ENCODE results near the gene DGKG. TPM values are rescaled to one million over a fixed set of nuclear protein-coding genes. Genes with fewer than 3 reads are reported as not detected.

DGKG gene
- total and polyA plus RNA-seq, 2 of the 8 experiments (the other 6 are each of a cell fraction or from before 2014, with no cell fraction given), result 0.30 to 0.48 TPM

DNA sequence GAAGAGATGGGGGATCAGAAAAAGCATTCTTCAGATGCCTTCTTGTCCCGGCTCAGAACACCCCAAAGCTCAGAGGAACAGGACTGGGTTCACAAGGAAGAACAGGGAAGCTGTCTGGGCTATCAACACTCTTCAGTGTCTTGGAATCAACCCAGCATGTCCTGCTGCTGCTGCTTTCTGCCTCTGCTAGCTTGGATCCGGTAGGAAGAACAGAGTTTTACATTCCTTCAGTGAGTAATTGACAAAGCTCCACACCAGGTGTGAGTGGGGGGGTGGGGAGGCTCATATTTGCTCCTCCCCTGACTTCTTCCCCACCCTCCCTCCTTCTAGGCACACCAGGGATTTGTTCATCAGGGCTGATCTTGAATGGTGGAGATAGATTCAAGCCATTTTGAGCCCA is 240.1 kb downstream of the DGKG start (continued):
- TF ChIP-seq TAF7 (optimal IDR thresholded peaks at IDR 0.05; ENCODE audit: borderline replicate concordance, low read depth, low read length) (no peak), GTF2F1 (IDR thresholded peaks at IDR 0.05; ENCODE audit: borderline replicate concordance, low read depth, low read length) (no peak), TAF1 (IDR thresholded peaks at IDR 0.05; ENCODE audit: low read depth, low read length) (0 out of 2 replicates have a peak, but pooled peaks have one; percentile 18)
- TF ChIP-seq, protein P1, sequence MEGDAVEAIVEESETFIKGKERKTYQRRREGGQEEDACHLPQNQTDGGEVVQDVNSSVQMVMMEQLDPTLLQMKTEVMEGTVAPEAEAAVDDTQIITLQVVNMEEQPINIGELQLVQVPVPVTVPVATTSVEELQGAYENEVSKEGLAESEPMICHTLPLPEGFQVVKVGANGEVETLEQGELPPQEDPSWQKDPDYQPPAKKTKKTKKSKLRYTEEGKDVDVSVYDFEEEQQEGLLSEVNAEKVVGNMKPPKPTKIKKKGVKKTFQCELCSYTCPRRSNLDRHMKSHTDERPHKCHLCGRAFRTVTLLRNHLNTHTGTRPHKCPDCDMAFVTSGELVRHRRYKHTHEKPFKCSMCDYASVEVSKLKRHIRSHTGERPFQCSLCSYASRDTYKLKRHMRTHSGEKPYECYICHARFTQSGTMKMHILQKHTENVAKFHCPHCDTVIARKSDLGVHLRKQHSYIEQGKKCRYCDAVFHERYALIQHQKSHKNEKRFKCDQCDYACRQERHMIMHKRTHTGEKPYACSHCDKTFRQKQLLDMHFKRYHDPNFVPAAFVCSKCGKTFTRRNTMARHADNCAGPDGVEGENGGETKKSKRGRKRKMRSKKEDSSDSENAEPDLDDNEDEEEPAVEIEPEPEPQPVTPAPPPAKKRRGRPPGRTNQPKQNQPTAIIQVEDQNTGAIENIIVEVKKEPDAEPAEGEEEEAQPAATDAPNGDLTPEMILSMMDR (IDR thresholded peaks at IDR 0.05; ENCODE audit: control extremely low read depth in 1 of 3, insufficient read depth in 1 of 3, low read depth in 1 of 3, low read length in 3 of 3), result no peak
